Lower leg skin (tissue), 3 donors: ENCODE data around the gene GNG8.

ENCODE experiments used
- CTCF ChIP-seq, 3 donors: fragments of 450-650 bp; IDR thresholded peaks; one replicate each; pipeline ENCODE4 v1.5.1; 2016; ENCODE audit warnings: antibody characterized with exemption in 3 of 3, mild to moderate bottlenecking in 3 of 3, moderate library complexity in 2 of 3
- POLR2A ChIP-seq, 2 donors: fragments of 450-650 bp; IDR thresholded peaks; one replicate each; pipeline ENCODE4 v1.6.1; 2016 to 2017; ENCODE audit warnings: antibody characterized with exemption in 2 of 2, mild to moderate bottlenecking in 1 of 2, moderate library complexity in 1 of 2

- TF ChIP-seq CTCF (IDR thresholded peaks at IDR 0.05) (no peak), POLR2A (IDR thresholded peaks at IDR 0.05) (no peak)
Measured at GRCh38 chr19:46615966-46616365, 20.0 kb downstream of the GNG8 start.
